Neuron (in vitro differentiated cells): ENCODE results near the gene LETMD1.
"Not testable (repeated sequence)": the region's sequence is repeated elsewhere in the genome, so short reads cannot be mapped to it uniquely, and the experiment has no call there.

Experiments
- H2AFZ ChIP-seq: one replicate; pipeline ENCODE4 v1.6.1; 2013; ENCODE audit warnings: low read depth, mild to moderate bottlenecking, inconsistent platforms, low read length, moderate library complexity
- H3K27me3 ChIP-seq: one replicate; pipeline ENCODE4 v1.6.1; 2013; ENCODE audit warnings: low read length; ENCODE audit not compliant: insufficient read depth
- H3K36me3 ChIP-seq: one replicate; pipeline ENCODE4 v1.6.1; 2013; ENCODE audit warnings: low read length; ENCODE audit not compliant: insufficient read depth
- H3K4me1 ChIP-seq: one replicate; pipeline ENCODE4 v1.6.1; 2013; ENCODE audit warnings: low read length; ENCODE audit not compliant: insufficient read depth
- H3K4me3 ChIP-seq: 2 replicates; pipeline ENCODE4 v1.5.1; 2013; ENCODE audit warnings: mild to moderate bottlenecking, low read length, moderate library complexity
- H3K9me3 ChIP-seq: one replicate; pipeline ENCODE4 v1.6.1; 2013; ENCODE audit warnings: low read length

The LETMD1 gene

DNA sequence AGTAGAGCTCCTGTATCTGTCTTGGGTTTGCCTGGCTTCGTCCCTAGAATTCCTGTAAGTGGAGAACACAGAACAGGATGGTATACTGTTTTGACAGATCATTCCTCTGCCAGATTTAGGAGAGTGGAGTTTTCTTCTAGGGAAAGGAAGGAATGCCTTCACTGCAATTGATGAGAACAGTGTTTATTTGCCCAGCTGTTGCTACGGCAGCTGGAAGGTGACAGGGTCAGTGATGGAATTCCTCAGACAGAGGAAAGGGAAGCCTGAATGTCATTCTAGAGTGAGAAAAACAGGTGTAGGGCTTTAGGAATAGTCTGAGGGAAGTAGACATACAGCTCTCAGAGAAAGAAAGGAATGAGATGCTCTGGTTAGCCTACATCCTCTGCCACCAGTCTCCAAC lies 23.5 kb downstream of the LETMD1 start:
- H3K36me3 ChIP-seq: peaks cover 54% of the 10 kb centered on the region
- no peaks in the 10 kb centered on the region for H3K9me3 ChIP-seq
- no peaks in the 10 kb centered on the region for H3K27me3 ChIP-seq
- H2AFZ ChIP-seq: no peak overlapping the region
- H3K4me3 ChIP-seq: no peak overlapping the region
- H3K4me1 ChIP-seq: no peaks in the 10 kb centered on the region

DNA sequence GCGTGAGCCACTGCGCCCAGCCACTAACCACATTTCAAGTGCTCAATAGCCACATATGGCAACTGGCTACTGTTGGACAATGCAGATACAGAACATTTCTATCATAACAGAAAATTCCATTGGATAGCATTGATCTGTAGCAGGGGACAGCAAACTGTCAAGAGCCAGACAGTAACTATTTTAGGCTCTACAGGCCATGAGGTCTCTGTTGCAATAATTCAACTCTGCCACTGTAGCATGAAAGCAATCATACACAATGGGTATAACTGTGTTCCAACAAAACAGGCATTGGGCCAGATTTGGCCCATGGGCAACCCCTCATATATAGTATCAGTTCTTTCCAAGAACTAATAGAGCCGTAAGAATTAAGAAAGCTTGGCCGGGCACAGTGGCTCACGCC lies 27.3 kb downstream of the LETMD1 start:
- Histone ChIP-seq H3K36me3 (peaks cover 34% of the 10 kb centered on the region), H2AFZ (no peak overlapping the region), H3K27me3 (no peaks in the 10 kb centered on the region), H3K4me3 (no peak overlapping the region), H3K9me3 (no peaks in the 10 kb centered on the region), H3K4me1 (no peaks in the 10 kb centered on the region)

- Histone ChIP-seq H3K4me3 (no peak overlapping the region), H3K27me3 (no peaks in the 10 kb centered on the region), H3K9me3 (no peaks in the 10 kb centered on the region), H3K4me1 (peaks cover 2% of the 10 kb centered on the region), H3K36me3 (peaks cover 27% of the 10 kb centered on the region), H2AFZ (no peak overlapping the region)
Measured at GRCh38 chr12:51076236-51076930, 28.3 kb downstream of the LETMD1 start.

DNA sequence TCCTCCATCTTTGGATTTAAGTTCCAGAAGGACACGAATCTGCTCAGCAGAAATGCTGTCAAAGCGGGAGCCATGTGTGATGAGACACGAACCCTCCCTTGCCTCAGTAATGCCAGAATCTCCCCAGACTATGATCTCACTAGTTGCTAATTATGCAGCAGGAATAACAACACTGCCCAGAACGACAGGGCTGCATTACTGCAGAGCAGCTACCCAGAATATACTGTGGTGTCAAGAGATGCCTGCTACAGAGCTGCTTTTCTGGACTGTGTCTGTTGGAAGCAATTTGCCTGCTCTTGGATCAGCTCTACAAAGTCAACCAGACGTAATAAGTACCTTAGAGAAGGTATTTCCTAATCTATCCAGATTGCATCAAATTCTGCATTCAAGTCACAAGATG lies 29.8 kb downstream of the LETMD1 start:
- Histone ChIP-seq H3K4me3 (no peak overlapping the region), H3K9me3 (no peaks in the 10 kb centered on the region), H2AFZ (no peak overlapping the region), H3K27me3 (no peaks in the 10 kb centered on the region), H3K36me3 (peaks cover 13% of the 10 kb centered on the region), H3K4me1 (peaks cover 12% of the 10 kb centered on the region)

- H3K36me3 ChIP-seq: peaks cover 10% of the 10 kb centered on the region
- not testable (repeated sequence) for H3K9me3 ChIP-seq, H2AFZ ChIP-seq, H3K27me3 ChIP-seq, H3K4me3 ChIP-seq
- peaks cover 12% of the 10 kb centered on the region for H3K4me1 ChIP-seq
Measured at GRCh38 chr12:51078346-51078745, 30.2 kb downstream of the LETMD1 start.

GRCh38 chr12:51078866-51079265 lies 30.7 kb downstream of the LETMD1 start:
- H3K4me3 ChIP-seq, H2AFZ ChIP-seq, H3K27me3 ChIP-seq, H3K36me3 ChIP-seq, H3K9me3 ChIP-seq: not testable (repeated sequence)
- peaks cover 15% of the 10 kb centered on the region for H3K4me1 ChIP-seq

DNA sequence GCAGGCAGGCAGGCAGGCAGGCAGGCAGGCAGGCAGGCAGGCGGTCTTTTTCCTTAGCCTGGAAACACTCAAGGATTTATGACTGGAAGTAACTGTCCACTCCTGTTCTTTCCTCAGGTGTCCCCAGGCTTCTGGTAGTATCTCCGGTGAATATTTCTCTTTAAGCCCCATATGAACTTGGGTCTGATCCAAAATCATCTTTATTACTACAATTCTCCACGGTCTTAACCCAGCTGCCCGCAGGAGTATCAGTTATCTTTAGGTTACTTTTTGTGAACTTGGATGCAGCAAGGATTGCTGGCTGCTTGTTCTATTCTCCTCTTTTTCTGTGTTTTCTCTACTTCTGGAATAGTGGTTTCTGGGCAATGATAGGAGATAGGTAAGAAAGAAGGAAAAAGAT lies 32.0 kb downstream of the LETMD1 start:
- H3K27me3 ChIP-seq: no peaks in the 10 kb centered on the region
- H3K4me3 ChIP-seq: no peak overlapping the region
- H3K4me1 ChIP-seq: peaks cover 15% of the 10 kb centered on the region
- no peak overlapping the region for H2AFZ ChIP-seq
- H3K36me3 ChIP-seq: peaks cover 2% of the 10 kb centered on the region
- H3K9me3 ChIP-seq: no peaks in the 10 kb centered on the region

DNA sequence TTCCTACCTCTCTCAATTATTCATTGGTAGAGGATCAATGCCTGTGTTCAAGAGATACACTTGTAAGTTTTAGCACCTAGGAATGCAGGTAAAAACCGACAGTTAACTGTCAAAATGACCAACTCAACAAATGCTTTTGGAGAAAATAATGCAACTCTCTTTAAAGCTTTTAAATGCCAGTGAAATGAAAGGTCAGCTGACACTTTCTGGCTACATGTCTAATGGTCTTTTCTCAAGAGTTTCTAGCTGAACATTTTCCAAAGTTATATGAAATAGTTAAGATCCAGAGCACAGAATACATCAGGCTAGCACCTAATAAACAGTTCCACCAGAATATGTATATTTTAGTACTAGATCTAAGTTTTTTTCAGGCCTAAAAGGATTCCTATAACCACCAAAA lies 33.3 kb downstream of the LETMD1 start:
- peak overlapping the region; percentile 77 for H3K4me3 ChIP-seq
- no peak overlapping the region for H2AFZ ChIP-seq
- H3K36me3 ChIP-seq: no peaks in the 10 kb centered on the region
- no peaks in the 10 kb centered on the region for H3K27me3 ChIP-seq
- peaks cover 15% of the 10 kb centered on the region for H3K4me1 ChIP-seq
- no peaks in the 10 kb centered on the region for H3K9me3 ChIP-seq

DNA sequence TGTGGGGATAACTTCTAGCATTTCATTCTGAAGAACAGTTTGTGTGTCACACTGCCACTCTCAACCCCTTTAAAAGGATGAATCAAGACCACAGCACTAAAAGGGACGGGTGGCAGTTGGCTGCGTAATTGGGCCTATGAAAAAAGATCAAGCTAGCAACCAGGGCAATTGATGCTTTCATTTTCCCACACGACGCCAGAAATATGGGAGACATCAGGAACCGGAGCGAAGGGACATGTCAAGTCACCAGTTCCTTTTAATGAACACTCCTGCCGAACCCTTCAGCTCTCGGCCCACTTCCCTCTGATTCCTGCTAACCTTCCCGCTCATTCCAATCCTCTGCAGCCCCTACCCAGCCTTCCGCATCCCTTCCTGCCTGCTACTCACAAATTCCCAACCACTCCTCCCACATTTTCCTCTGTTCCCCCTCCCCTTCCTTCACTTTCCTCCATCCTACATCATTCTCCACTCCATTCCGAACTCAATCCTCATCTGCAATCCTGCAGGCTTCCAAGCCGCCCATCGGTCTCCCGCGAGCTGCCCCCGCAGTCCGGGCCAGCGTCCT lies 34.5 kb downstream of the LETMD1 start:
- H3K27me3 ChIP-seq: no peaks in the 10 kb centered on the region
- H3K4me1 ChIP-seq: peaks cover 15% of the 10 kb centered on the region
- no peaks in the 10 kb centered on the region for H3K36me3 ChIP-seq
- H3K9me3 ChIP-seq: no peaks in the 10 kb centered on the region
- H3K4me3 ChIP-seq: peak overlapping the region; percentile 77
- H2AFZ ChIP-seq: peak overlapping the region; percentile 47

- Histone ChIP-seq H3K9me3 (no peaks in the 10 kb centered on the region), H3K27me3 (no peaks in the 10 kb centered on the region), H3K4me1 (peaks cover 15% of the 10 kb centered on the region), H3K36me3 (no peaks in the 10 kb centered on the region), H3K4me3 (peak within 1 kb of the TSS; percentile 77), H2AFZ (peak within 1 kb of the TSS; percentile 80)
Measured at GRCh38 chr12:51083126-51083833, 35.2 kb downstream of the LETMD1 start, which contains the start of gene CSRNP2. TSS of gene CSRNP2 (minus strand) at chr12:51083596. CDS start at chr12:51076561, 7,035 bp downstream.

- H3K9me3 ChIP-seq: no peaks in the 10 kb centered on the region
- H3K4me1 ChIP-seq: peaks cover 15% of the 10 kb centered on the region
- H3K36me3 ChIP-seq: no peaks in the 10 kb centered on the region
- no peaks in the 10 kb centered on the region for H3K27me3 ChIP-seq
- no peak overlapping the region for H2AFZ ChIP-seq
- no peak overlapping the region for H3K4me3 ChIP-seq
Measured at GRCh38 chr12:51085757-51086156, 37.6 kb downstream of the LETMD1 start.

- H3K9me3 ChIP-seq: no peaks in the 10 kb centered on the region
- peaks cover 4% of the 10 kb centered on the region for H3K36me3 ChIP-seq
- H3K4me1 ChIP-seq: peaks cover 7% of the 10 kb centered on the region
- H3K4me3 ChIP-seq: no peak overlapping the region
- H2AFZ ChIP-seq: no peak overlapping the region
- H3K27me3 ChIP-seq: no peaks in the 10 kb centered on the region
Measured at GRCh38 chr12:51086933-51087332, 38.8 kb downstream of the LETMD1 start.

GRCh38 chr12:51087818-51088217 lies 39.7 kb downstream of the LETMD1 start:
- no peaks in the 10 kb centered on the region for H3K27me3 ChIP-seq
- H3K9me3 ChIP-seq: no peaks in the 10 kb centered on the region
- peaks cover 6% of the 10 kb centered on the region for H3K36me3 ChIP-seq
- peaks cover 2% of the 10 kb centered on the region for H3K4me1 ChIP-seq
- H3K4me3 ChIP-seq: no peak overlapping the region
- no peak overlapping the region for H2AFZ ChIP-seq
